ENCODE results near the gene SLC12A9.

Gene SLC12A9

GRCh38 chr7:100863406-100863950, 11.0 kb downstream of the SLC12A9 start:
- no peak for DNase-seq

- DNase-seq = no peak
Observed at GRCh38 chr7:100864263-100864845, 11.8 kb downstream of the SLC12A9 start.

GRCh38 chr7:100865372-100865911, 12.9 kb downstream of the SLC12A9 start:
- DNase-seq = peak; percentile 52

- DNase-seq = peak; percentile 89
Observed at GRCh38 chr7:100865938-100866728, 13.6 kb downstream of the SLC12A9 start.

- DNase-seq = peak; percentile 47
Observed at GRCh38 chr7:100866729-100867039, 14.2 kb downstream of the SLC12A9 start.

GRCh38 chr7:100867040-100867775, 14.7 kb downstream of the SLC12A9 start, which contains the start of gene TRIP6:
Gene TRIP6 (plus strand): TSS chr7:100867387. CDS start chr7:100867498, 111 bp downstream.
- peak; percentile 95 for DNase-seq

GRCh38 chr7:100867776-100868485, 15.4 kb downstream of the SLC12A9 start:
- peak; percentile 48 for DNase-seq

GRCh38 chr7:100873599-100874299, 21.2 kb downstream of the SLC12A9 start:
- no peak for DNase-seq

- no peak for DNase-seq
Observed at GRCh38 chr7:100874300-100874576, 21.7 kb downstream of the SLC12A9 start.

- peak; percentile 99 for DNase-seq
Observed at GRCh38 chr7:100874577-100875355, 22.3 kb downstream of the SLC12A9 start, which contains the start of gene SRRT. Gene SRRT (plus strand): TSS chr7:100875103. CDS start chr7:100875591, 488 bp downstream.

- no peak for DNase-seq
Observed at GRCh38 chr7:100875356-100875751, 22.8 kb downstream of the SLC12A9 start.

GRCh38 chr7:100878013-100878412, 25.5 kb downstream of the SLC12A9 start:
- no peak for DNase-seq

- no peak for DNase-seq
Observed at GRCh38 chr7:100878685-100879084, 26.2 kb downstream of the SLC12A9 start.

GRCh38 chr7:100879685-100880261, 27.3 kb downstream of the SLC12A9 start:
- DNase-seq = no peak

GRCh38 chr7:100880645-100881044, 28.1 kb downstream of the SLC12A9 start:
- DNase-seq = no peak

GRCh38 chr7:100881136-100881535, 28.6 kb downstream of the SLC12A9 start:
- no peak for DNase-seq

GRCh38 chr7:100882201-100882600, 29.7 kb downstream of the SLC12A9 start:
- no peak for DNase-seq

- no peak for DNase-seq
Observed at GRCh38 chr7:100882785-100883526, 30.4 kb downstream of the SLC12A9 start.

- no peak for DNase-seq
Observed at GRCh38 chr7:100884736-100885439, 32.4 kb downstream of the SLC12A9 start.

Measured in femur (tissue), 1 donor.